ENCODE measurements around the gene SLC17A7. TPM values are rescaled to one million over a fixed set of nuclear protein-coding genes. Genes with fewer than 3 reads are reported as not detected.

SLC17A7 gene
- total and polyA plus RNA-seq, 2 of the 13 experiments (the other 11 are each of a cell fraction or from before 2014, with no cell fraction given) = 0.32 TPM; not detected in 1

DNA sequence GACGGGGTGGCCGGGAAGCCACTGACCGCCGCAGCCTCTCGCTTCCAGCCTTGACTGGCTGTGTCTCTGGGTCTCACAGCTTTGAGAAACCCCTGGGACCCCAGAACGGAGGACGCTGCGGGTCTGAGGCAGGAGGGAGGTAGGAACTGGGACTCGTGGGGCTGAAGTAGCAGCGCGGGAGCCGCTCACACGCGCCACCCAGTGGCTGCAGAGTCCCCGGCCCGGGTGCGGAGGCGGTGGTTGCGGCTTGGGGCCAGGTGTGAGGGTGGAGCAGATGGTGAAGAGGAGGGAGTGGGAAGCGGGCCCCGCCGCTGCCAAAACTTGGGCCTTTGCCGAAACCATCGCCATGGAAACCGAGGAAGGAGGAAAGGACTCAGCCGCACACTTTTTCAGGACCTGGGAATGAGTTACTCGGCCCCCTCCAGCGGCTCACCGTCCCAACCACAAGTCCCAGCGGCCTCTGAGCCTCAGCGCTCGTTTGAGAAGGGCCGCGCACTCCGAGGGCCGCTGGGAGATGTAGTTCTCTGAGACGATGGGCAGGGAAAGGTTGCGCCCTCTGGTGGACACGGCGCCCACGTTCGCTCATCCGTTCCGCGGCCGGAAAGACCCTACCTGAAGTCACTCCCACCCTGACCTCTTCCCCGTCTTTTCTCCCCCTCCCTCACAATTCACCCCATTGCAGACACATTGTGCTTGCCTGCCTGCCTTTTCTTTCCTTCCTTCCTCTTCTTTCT is 2.2 kb upstream of the SLC17A7 start (continued):
- TF ChIP-seq, protein P1, sequence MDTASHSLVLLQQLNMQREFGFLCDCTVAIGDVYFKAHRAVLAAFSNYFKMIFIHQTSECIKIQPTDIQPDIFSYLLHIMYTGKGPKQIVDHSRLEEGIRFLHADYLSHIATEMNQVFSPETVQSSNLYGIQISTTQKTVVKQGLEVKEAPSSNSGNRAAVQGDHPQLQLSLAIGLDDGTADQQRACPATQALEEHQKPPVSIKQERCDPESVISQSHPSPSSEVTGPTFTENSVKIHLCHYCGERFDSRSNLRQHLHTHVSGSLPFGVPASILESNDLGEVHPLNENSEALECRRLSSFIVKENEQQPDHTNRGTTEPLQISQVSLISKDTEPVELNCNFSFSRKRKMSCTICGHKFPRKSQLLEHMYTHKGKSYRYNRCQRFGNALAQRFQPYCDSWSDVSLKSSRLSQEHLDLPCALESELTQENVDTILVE (CRISPR knock-in tag; IDR thresholded peaks at IDR 0.05) = no peak
- no peak for TF ChIP-seq ZNF839 (CRISPR knock-in tag; IDR thresholded peaks at IDR 0.05; ENCODE audit: borderline replicate concordance)
- TF ChIP-seq KDM4B (CRISPR knock-in tag; IDR thresholded peaks at IDR 0.05) = no peak
- TF ChIP-seq DR1 (CRISPR knock-in tag; IDR thresholded peaks at IDR 0.05) = no peak
- TF ChIP-seq SRF (IDR thresholded peaks at IDR 0.05; ENCODE audit: low read depth, low read length) = no peak
- no peak for TF ChIP-seq KLF15 (CRISPR knock-in tag; IDR thresholded peaks at IDR 0.05; ENCODE audit: borderline replicate concordance)
- TF ChIP-seq, protein P2, sequence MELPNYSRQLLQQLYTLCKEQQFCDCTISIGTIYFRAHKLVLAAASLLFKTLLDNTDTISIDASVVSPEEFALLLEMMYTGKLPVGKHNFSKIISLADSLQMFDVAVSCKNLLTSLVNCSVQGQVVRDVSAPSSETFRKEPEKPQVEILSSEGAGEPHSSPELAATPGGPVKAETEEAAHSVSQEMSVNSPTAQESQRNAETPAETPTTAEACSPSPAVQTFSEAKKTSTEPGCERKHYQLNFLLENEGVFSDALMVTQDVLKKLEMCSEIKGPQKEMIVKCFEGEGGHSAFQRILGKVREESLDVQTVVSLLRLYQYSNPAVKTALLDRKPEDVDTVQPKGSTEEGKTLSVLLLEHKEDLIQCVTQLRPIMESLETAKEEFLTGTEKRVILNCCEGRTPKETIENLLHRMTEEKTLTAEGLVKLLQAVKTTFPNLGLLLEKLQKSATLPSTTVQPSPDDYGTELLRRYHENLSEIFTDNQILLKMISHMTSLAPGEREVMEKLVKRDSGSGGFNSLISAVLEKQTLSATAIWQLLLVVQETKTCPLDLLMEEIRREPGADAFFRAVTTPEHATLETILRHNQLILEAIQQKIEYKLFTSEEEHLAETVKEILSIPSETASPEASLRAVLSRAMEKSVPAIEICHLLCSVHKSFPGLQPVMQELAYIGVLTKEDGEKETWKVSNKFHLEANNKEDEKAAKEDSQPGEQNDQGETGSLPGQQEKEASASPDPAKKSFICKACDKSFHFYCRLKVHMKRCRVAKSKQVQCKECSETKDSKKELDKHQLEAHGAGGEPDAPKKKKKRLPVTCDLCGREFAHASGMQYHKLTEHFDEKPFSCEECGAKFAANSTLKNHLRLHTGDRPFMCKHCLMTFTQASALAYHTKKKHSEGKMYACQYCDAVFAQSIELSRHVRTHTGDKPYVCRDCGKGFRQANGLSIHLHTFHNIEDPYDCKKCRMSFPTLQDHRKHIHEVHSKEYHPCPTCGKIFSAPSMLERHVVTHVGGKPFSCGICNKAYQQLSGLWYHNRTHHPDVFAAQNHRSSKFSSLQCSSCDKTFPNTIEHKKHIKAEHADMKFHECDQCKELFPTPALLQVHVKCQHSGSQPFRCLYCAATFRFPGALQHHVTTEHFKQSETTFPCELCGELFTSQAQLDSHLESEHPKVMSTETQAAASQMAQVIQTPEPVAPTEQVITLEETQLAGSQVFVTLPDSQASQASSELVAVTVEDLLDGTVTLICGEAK (IDR thresholded peaks at IDR 0.05) = no peak
- TF ChIP-seq, protein P2 (CRISPR knock-in tag; IDR thresholded peaks at IDR 0.05) = peak; percentile 46; the same call in 1 of the 2 replicates
- TF ChIP-seq, protein P3, sequence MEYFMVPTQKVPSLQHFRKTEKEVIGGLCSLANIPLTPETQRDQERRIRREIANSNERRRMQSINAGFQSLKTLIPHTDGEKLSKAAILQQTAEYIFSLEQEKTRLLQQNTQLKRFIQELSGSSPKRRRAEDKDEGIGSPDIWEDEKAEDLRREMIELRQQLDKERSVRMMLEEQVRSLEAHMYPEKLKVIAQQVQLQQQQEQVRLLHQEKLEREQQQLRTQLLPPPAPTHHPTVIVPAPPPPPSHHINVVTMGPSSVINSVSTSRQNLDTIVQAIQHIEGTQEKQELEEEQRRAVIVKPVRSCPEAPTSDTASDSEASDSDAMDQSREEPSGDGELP (IDR thresholded peaks at IDR 0.05; ENCODE audit: borderline replicate concordance, low read depth) = 0 out of 2 replicates have a peak, but pooled peaks have one; percentile 45
- TF ChIP-seq KDM2A (CRISPR knock-in tag; IDR thresholded peaks at IDR 0.05; ENCODE audit: borderline replicate concordance, low read depth) = peak; percentile 82; the same call in 1 of the 2 replicates
- TF ChIP-seq ZNF747 (CRISPR knock-in tag; IDR thresholded peaks at IDR 0.05; ENCODE audit: borderline replicate concordance) = no peak; the same call in 1 of the 2 replicates
- TF ChIP-seq, protein P4, sequence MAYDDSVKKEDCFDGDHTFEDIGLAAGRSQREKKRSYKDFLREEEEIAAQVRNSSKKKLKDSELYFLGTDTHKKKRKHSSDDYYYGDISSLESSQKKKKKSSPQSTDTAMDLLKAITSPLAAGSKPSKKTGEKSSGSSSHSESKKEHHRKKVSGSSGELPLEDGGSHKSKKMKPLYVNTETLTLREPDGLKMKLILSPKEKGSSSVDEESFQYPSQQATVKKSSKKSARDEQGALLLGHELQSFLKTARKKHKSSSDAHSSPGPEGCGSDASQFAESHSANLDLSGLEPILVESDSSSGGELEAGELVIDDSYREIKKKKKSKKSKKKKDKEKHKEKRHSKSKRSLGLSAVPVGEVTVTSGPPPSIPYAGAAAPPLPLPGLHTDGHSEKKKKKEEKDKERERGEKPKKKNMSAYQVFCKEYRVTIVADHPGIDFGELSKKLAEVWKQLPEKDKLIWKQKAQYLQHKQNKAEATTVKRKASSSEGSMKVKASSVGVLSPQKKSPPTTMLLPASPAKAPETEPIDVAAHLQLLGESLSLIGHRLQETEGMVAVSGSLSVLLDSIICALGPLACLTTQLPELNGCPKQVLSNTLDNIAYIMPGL (CRISPR knock-in tag; IDR thresholded peaks at IDR 0.05; ENCODE audit: borderline replicate concordance in 1 of 2, low read depth in 1 of 2) = peak; percentile 86 to 99
- no peak for TF ChIP-seq CREB1 (IDR thresholded peaks at IDR 0.05)
- peak; percentile 63 for TF ChIP-seq CREB1 (CRISPR knock-in tag; IDR thresholded peaks at IDR 0.05)
- 0 out of 2 replicates have a peak, but pooled peaks have one; percentile 53 for TF ChIP-seq AKAP8 (CRISPR knock-in tag; IDR thresholded peaks at IDR 0.05)
- TF ChIP-seq JUND (CRISPR knock-in tag; IDR thresholded peaks at IDR 0.05) = no peak
